ENCODE data around the gene SLC28A2. TPM values are rescaled to one million over a fixed set of nuclear protein-coding genes. Genes with fewer than 3 reads are reported as not detected.
"Not testable (repeated sequence)": the region's sequence is repeated elsewhere in the genome, so short reads cannot be mapped to it uniquely, and the experiment has no call there.

The SLC28A2 gene
- total RNA-seq, 2 donors from 2014 or later, result not detected

GRCh38 chr15:45307230-45307924 is 55.3 kb downstream of the SLC28A2 start:
- ATAC-seq (peak; percentile 61 to 87), DNase-seq (no peak)
- intact Hi-C loops (cut with DNase I), result loop anchor here (2.0 to 5.0 kb wide), 2 partner anchors 90 to 91 kb away; no protein-coding TSS in a partner anchor

- DNase-seq; ATAC-seq; intact Hi-C loops (cut with DNase I): not testable (repeated sequence)
Observed at GRCh38 chr15:45314117-45314516, 62.1 kb downstream of the SLC28A2 start.

GRCh38 chr15:45314960-45315359 is 62.9 kb downstream of the SLC28A2 start:
- DNase-seq (no peak), ATAC-seq (peak in 1 of 2 donors; percentile 36)
- intact Hi-C loops (cut with DNase I), result loop anchor here in 1 of 2 donors (5.0 kb wide), 1 partner anchor 42 kb away; no protein-coding TSS in a partner anchor

GRCh38 chr15:45319472-45320214 is 67.6 kb downstream of the SLC28A2 start:
- intact Hi-C loops (cut with DNase I), result loop anchor here in 1 of 2 donors (5.0 kb wide), 1 partner anchor 38 kb away; no protein-coding TSS in a partner anchor
- DNase-seq (no peak), ATAC-seq (no peak)

- intact Hi-C loops (cut with DNase I), result no loop called here
- ATAC-seq (no peak), DNase-seq (no peak)
Observed at GRCh38 chr15:45320581-45321205, 68.7 kb downstream of the SLC28A2 start.

GRCh38 chr15:45326280-45326679 is 74.2 kb downstream of the SLC28A2 start:
- intact Hi-C loops (cut with DNase I), result no loop called here
- no peak for ATAC-seq
- no peak for DNase-seq

- intact Hi-C loops (cut with DNase I), result no loop called here
- ATAC-seq (no peak), DNase-seq (no peak)
Observed at GRCh38 chr15:45326741-45327140, 74.7 kb downstream of the SLC28A2 start.

Other genes with a start within 250 kb of the SLC28A2 start
- 10 to 100 TPM; 10.6 to 14.5 TPM for gene SORD, start 229.0 kb upstream of the SLC28A2 start, total RNA-seq
- gene DUOX2, start 138.1 kb upstream of the SLC28A2 start, total RNA-seq, result under 1 TPM; 0.12 to 0.39 TPM
- gene DUOXA2, start 137.9 kb upstream of the SLC28A2 start, total RNA-seq, result not detected
- 1 to 10 TPM; 1.1 to 2.1 TPM for gene DUOXA1, start 122.4 kb upstream of the SLC28A2 start, total RNA-seq
- 1 to 10 TPM; 1.9 to 2.6 TPM for gene DUOX1, start 122.2 kb upstream of the SLC28A2 start, total RNA-seq
- gene SHF, start 64.3 kb upstream of the SLC28A2 start, total RNA-seq, result 1 to 10 TPM; 6.9 to 8.6 TPM
- gene GATM, start 126.3 kb downstream of the SLC28A2 start, total RNA-seq, result 10 to 100 TPM; 32.9 to 47.4 TPM

All from left cardiac atrium (tissue), 4 donors.